K562 (cell line): Measurements from ENCODE around the gene BACE2. TPM values are rescaled to one million over a fixed set of nuclear protein-coding genes. Genes with fewer than 3 reads are reported as not detected.

Experiments used
- ATAC-seq: fragments of 200-7000 bp; cut with Tn5 transposase; 3 replicates; pipeline ENCODE4 v1.9.1; 2020; ENCODE audit warnings: moderate library complexity
- BruUV-seq: library from RNA; stranded (reverse); fragments of 400-500 nt; replicated peaks from 2 replicates; lab custom pipeline; 2021; lab: Mats Ljungman, UMichigan
- CTCF ChIA-PET: fragments of 300-600 bp; formaldehyde crosslinking; extraction: SDS; loops from one replicate; lab custom pipeline; 2021; ENCODE audit warnings: low intra/inter-chr PET ratio; lab: Yijun Ruan, JAX
- POLR2A ChIA-PET: fragments of 300-600, 350-650 bp; sonication (Branson Sonifier 250); formaldehyde crosslinking; extraction: SDS; loops from one replicate; lab custom pipeline; 2021; ENCODE audit warnings: antibody characterized with exemption, inconsistent platforms; lab: Yijun Ruan, JAX
- DNase-seq, 4 experiments: peaks; one replicate each; pipeline versions ENCODE4 v3.0.0 to v3.0.0-alpha.2; 2011 to 2018; ENCODE audit warnings: low spot score in 3 of 4, mixed read lengths in 3 of 4; ENCODE audit errors: extremely low read depth in 1 of 4
- FAIRE-seq: peaks from 2 replicates; lab custom pipeline; 2011; peaks lifted over from hg19 to GRCh38; lab: Jason Lieb, UNC
- H2AFZ ChIP-seq: 2 replicates; pipeline ENCODE4 v1.6.0; 2011; ENCODE audit warnings: low read depth, low read length, control low read depth, inconsistent platforms
- H3K27ac ChIP-seq: fragments of 200-600 bp; 3 replicates; pipeline ENCODE4 v1.8.0; 2011; ENCODE audit warnings: low read depth, mild to moderate bottlenecking, control low read depth, inconsistent platforms, low read length, moderate library complexity, mixed read lengths; ENCODE audit errors: extremely low read depth
- H3K27me3 ChIP-seq, 2 experiments: fragments of 300-600 bp in 1 of 2; 2 replicates in 1 of 2; 3 replicates in 1 of 2; pipeline versions ENCODE4 v1.6.0 to v1.8.0; 2011; ENCODE audit warnings: inconsistent platforms in 2 of 2, low read length in 2 of 2, mild to moderate bottlenecking in 1 of 2, mixed read lengths in 1 of 2, moderate library complexity in 1 of 2; ENCODE audit not compliant: control insufficient read depth in 2 of 2, insufficient read depth in 2 of 2
- H3K36me3 ChIP-seq: fragments of 300-600 bp; 3 replicates; pipeline ENCODE4 v1.8.0; 2011; ENCODE audit warnings: mild to moderate bottlenecking, low read length, inconsistent platforms; ENCODE audit not compliant: control insufficient read depth, insufficient read depth
- H3K4me1 ChIP-seq, 2 experiments: fragments of 200-600 bp in 1 of 2; replicated peaks in 1 of 2; 2 replicates in 1 of 2; 3 replicates in 1 of 2; pipeline versions ENCODE4 v1.5.1 to v1.8.0; 2011; ENCODE audit warnings: inconsistent platforms in 2 of 2, low read length in 2 of 2, mild to moderate bottlenecking in 1 of 2, mixed read lengths in 1 of 2, moderate library complexity in 1 of 2; ENCODE audit not compliant: control insufficient read depth in 2 of 2, insufficient read depth in 2 of 2
- H3K4me2 ChIP-seq: 2 replicates; pipeline ENCODE4 v1.6.1; 2011; ENCODE audit warnings: low read length, control low read depth, inconsistent platforms, mixed read lengths; ENCODE audit not compliant: insufficient read depth
- H3K4me3 ChIP-seq: fragments of 200-600 bp; sonication (generic), shearing (Covaris generic); 2 replicates; pipeline ENCODE4 v1.5.1; 2016; ENCODE audit warnings: control low read depth, inconsistent platforms
- H3K79me2 ChIP-seq: fragments of 200-600 bp; 3 replicates; pipeline ENCODE4 v1.8.0; 2011; ENCODE audit warnings: low read length, inconsistent platforms; ENCODE audit not compliant: control insufficient read depth, insufficient read depth
- H3K9ac ChIP-seq, 2 experiments: 2 replicates each; pipeline versions ENCODE4 v1.6.0 to v1.6.1; 2011; ENCODE audit warnings: low read depth in 2 of 2, low read length in 2 of 2, control low read depth in 1 of 2, inconsistent platforms in 1 of 2, mild to moderate bottlenecking in 1 of 2, mixed read lengths in 1 of 2; ENCODE audit not compliant: insufficient read depth in 1 of 2
- H3K9me1 ChIP-seq: one replicate; pipeline ENCODE4 v1.6.0; 2011; ENCODE audit warnings: inconsistent platforms, mild to moderate bottlenecking, low read length, moderate library complexity; ENCODE audit not compliant: control insufficient read depth, insufficient read depth
- H3K9me3 ChIP-seq: replicated peaks from 2 replicates; pipeline ENCODE4 v1.5.1; 2011; ENCODE audit warnings: low read depth, low read length, inconsistent platforms; ENCODE audit not compliant: control insufficient read depth, insufficient read depth
- H4K20me1 ChIP-seq: replicated peaks from 2 replicates; pipeline ENCODE4 v1.6.1; 2011; ENCODE audit warnings: low read length, inconsistent platforms, mixed read lengths; ENCODE audit not compliant: control insufficient read depth, insufficient read depth
- CBX3 ChIP-seq, 2 experiments: IDR thresholded peaks; 1 replicate in 1 of 2; 2 replicates in 1 of 2; pipeline ENCODE4 v1.6.1; 2012; ENCODE audit warnings: inconsistent platforms in 2 of 2, low read length in 2 of 2, borderline replicate concordance in 1 of 2, control low read depth in 1 of 2
- CREM ChIP-seq: IDR thresholded peaks from 2 replicates; pipeline ENCODE4 v1.6.1; 2014; ENCODE audit warnings: antibody characterized with exemption, low read depth
- ETS2 ChIP-seq: IDR thresholded peaks from 2 replicates; pipeline ENCODE4 v1.6.1; 2016; ENCODE audit warnings: borderline replicate concordance, missing genetic modification characterization, mild to moderate bottlenecking, moderate library complexity, missing compliant biosample characterization; ENCODE audit not compliant: poor library complexity, severe bottlenecking
- HOXB6 ChIP-seq: fragments of 250-450 bp; sonication (Bioruptor Pico); IDR thresholded peaks from 2 replicates; pipeline ENCODE4 v1.5.1; 2022; ENCODE audit warnings: mild to moderate bottlenecking, borderline replicate concordance
- NUFIP1 ChIP-seq: fragments of 450-650 bp; IDR thresholded peaks from 2 replicates; pipeline ENCODE4 v1.6.1; 2018; ENCODE audit not compliant: partially characterized antibody
- THRAP3 ChIP-seq: fragments of 450-650 bp; IDR thresholded peaks from 2 replicates; pipeline ENCODE4 v1.6.1; 2016; ENCODE audit warnings: mild to moderate bottlenecking, inconsistent platforms, borderline replicate concordance
- TRIM24 ChIP-seq, 2 experiments: fragments of 450-650 bp; IDR thresholded peaks; 2 replicates each; pipeline ENCODE4 v1.6.1; 2016
- ZNF184 ChIP-seq: sonication (generic); formaldehyde crosslinking; IDR thresholded peaks from 2 replicates; pipeline ENCODE4 v1.5.0; 2020; ENCODE audit warnings: missing genetic modification reagents
- ZSCAN32 ChIP-seq: fragments of 450-650 bp; formaldehyde crosslinking; IDR thresholded peaks from 2 replicates; pipeline ENCODE4 v1.4.0; 2020; ENCODE audit warnings: mild to moderate bottlenecking, moderate library complexity
- WGBS: fragments of 100-300 bp; shearing (Covaris generic); methylation state at CpG from one replicate; pipeline ENCODE4 v1.1.6; 2016; ENCODE audit warnings: low coverage, mixed read lengths; ENCODE audit not compliant: insufficient coverage; ENCODE audit errors: missing lambda C conversion rate; 5-methylcytosine and 5-hydroxymethylcytosine counted together
- in situ Hi-C: fragments of 300-500 bp; cut with MboI; formaldehyde crosslinking; loops from 4 replicates; pipeline ENCODE4 v1.15.0; 2018; ENCODE audit warnings: inconsistent platforms, mixed read lengths
- intact Hi-C: fragments of 100-400 bp; cut with micrococcal nuclease; formaldehyde crosslinking; loops from 2 replicates; pipeline ENCODE4 v1.14.2; 2022
- polyA plus RNA-seq, 8 experiments: library from polyadenylated mRNA; depleted of rRNA in 4 of 8; stranded (reverse) in 5 of 8; unstranded in 3 of 8; fragments of >200 nt; fragmentation: Nextera tagmentation in 2 of 8; fragmentation: Illumina TruSeq in 1 of 8; extraction: Ambion mirVana in 2 of 8; extraction: Trizol in 1 of 8; gene quantifications; 2 replicates each; pipeline versions ENCODE4 v1.2.1 to v1.2.3, GENCODE V29; 2011 to 2014; ENCODE audit warnings: inconsistent platforms in 1 of 8, missing spikeins in 1 of 8
- total RNA-seq, 7 experiments: library from RNA; depleted of rRNA in 6 of 7; stranded (reverse); fragments of >200 nt in 6 of 7; fragmentation: Illumina TruSeq in 2 of 7; extraction: Trizol in 2 of 7; gene quantifications; 2 replicates each; pipeline versions ENCODE4 v1.2.1 to v1.2.3, GENCODE V29; 2011 to 2021; ENCODE audit warnings: low replicate concordance in 1 of 7
- TF ChIP-seq, protein P1 (sequence below), 2 experiments: fragments of 150-350 bp in 1 of 2; IDR thresholded peaks; 2 replicates each; pipeline ENCODE4 v1.6.1; 2012 to 2016; ENCODE audit warnings: low read depth in 2 of 2, low read length in 2 of 2, mild to moderate bottlenecking in 1 of 2, moderate library complexity in 1 of 2
- TF ChIP-seq, protein P2 (sequence below), 2 experiments: fragments of 450-650 bp; IDR thresholded peaks; 2 replicates each; pipeline ENCODE4 v1.6.1; 2016; ENCODE audit warnings: mild to moderate bottlenecking in 2 of 2, borderline replicate concordance in 1 of 2, low read depth in 1 of 2, moderate library complexity in 1 of 2

The BACE2 gene
- total and polyA plus RNA-seq, 9 of the 15 experiments (the other 6 are each of a cell fraction or from before 2014, with no cell fraction given) = 0.05 to 0.24 (median 0.15) TPM; not detected in 2

DNA sequence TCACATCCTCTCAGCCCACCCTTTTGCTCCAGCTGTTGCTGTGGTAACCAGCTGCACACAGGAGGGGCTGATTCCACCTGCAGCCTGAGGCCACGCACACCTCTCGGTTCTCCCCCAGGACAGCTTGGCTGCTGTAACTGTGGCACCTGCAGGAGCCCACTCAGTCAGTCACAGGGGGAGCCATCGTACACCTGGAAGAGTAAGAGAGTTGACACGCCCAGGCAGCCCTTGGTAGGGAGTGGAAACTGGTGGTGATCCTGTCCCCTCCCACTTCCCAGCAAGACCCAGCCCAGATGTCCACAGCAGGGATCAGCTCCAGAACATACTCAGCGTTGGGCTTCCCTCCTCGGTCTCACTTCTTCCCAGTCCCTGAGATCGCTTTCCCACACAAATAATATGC lies 32.2 kb upstream of the BACE2 start:
- Histone ChIP-seq H3K36me3 (no peaks in the 10 kb centered on the region), H3K79me2 (no peaks in the 10 kb centered on the region), H3K9ac (no peak overlapping the region; a peak in 1 of 4 replicates), H3K27ac (no peak overlapping the region), H3K4me3 (no peak overlapping the region), H3K9me3 (no peaks in the 10 kb centered on the region), H4K20me1 (no peaks in the 10 kb centered on the region), H2AFZ (no peak overlapping the region), H3K4me1 (no peaks in the 10 kb centered on the region), H3K9me1 (no peaks in the 10 kb centered on the region), H3K4me2 (no peak overlapping the region), H3K27me3 (peaks cover 0 to 13% of the 10 kb centered on the region in 2 experiments; a peak in 1 of 5 replicates)
- ATAC-seq (no peak), FAIRE-seq (no peak), DNase-seq (no peak)
- WGBS = 0% methylated on average over 7 of the region's 7 CpGs
- in situ Hi-C loops = no loop called here
- ChIA-PET CTCF (no interaction called here), POLR2A (interaction anchor here (0.6 to 1.0 kb wide), 3 partner anchors 12 to 169 kb away, joined by 3 to 4 read pairs (median 3); no protein-coding TSS in a partner anchor)
- intact Hi-C loops = loop anchor here (2.0 kb wide), 1 partner anchor 993 kb away; no protein-coding TSS in a partner anchor
- BruUV-seq = no TSS peak
- TF ChIP-seq HOXB6 (CRISPR knock-in tag) (no peak), THRAP3 (no peak), ZNF184 (CRISPR knock-in tag) (no peak), CBX3 (IDR thresholded peaks at IDR 0.05; ENCODE audit: borderline replicate concordance in 1 of 2, low read length in 2 of 2) (no peak), NUFIP1 (no peak), TRIM24 (IDR thresholded peaks at IDR 0.05) (no peak), ZSCAN32 (CRISPR knock-in tag) (no peak), CREM (no peak), ETS2 (no peak)
- TF ChIP-seq, protein P1, sequence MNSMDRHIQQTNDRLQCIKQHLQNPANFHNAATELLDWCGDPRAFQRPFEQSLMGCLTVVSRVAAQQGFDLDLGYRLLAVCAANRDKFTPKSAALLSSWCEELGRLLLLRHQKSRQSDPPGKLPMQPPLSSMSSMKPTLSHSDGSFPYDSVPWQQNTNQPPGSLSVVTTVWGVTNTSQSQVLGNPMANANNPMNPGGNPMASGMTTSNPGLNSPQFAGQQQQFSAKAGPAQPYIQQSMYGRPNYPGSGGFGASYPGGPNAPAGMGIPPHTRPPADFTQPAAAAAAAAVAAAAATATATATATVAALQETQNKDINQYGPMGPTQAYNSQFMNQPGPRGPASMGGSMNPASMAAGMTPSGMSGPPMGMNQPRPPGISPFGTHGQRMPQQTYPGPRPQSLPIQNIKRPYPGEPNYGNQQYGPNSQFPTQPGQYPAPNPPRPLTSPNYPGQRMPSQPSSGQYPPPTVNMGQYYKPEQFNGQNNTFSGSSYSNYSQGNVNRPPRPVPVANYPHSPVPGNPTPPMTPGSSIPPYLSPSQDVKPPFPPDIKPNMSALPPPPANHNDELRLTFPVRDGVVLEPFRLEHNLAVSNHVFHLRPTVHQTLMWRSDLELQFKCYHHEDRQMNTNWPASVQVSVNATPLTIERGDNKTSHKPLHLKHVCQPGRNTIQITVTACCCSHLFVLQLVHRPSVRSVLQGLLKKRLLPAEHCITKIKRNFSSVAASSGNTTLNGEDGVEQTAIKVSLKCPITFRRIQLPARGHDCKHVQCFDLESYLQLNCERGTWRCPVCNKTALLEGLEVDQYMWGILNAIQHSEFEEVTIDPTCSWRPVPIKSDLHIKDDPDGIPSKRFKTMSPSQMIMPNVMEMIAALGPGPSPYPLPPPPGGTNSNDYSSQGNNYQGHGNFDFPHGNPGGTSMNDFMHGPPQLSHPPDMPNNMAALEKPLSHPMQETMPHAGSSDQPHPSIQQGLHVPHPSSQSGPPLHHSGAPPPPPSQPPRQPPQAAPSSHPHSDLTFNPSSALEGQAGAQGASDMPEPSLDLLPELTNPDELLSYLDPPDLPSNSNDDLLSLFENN (IDR thresholded peaks at IDR 0.05; ENCODE audit: low read depth in 2 of 2, low read length in 2 of 2) = no peak
- TF ChIP-seq, protein P2, sequence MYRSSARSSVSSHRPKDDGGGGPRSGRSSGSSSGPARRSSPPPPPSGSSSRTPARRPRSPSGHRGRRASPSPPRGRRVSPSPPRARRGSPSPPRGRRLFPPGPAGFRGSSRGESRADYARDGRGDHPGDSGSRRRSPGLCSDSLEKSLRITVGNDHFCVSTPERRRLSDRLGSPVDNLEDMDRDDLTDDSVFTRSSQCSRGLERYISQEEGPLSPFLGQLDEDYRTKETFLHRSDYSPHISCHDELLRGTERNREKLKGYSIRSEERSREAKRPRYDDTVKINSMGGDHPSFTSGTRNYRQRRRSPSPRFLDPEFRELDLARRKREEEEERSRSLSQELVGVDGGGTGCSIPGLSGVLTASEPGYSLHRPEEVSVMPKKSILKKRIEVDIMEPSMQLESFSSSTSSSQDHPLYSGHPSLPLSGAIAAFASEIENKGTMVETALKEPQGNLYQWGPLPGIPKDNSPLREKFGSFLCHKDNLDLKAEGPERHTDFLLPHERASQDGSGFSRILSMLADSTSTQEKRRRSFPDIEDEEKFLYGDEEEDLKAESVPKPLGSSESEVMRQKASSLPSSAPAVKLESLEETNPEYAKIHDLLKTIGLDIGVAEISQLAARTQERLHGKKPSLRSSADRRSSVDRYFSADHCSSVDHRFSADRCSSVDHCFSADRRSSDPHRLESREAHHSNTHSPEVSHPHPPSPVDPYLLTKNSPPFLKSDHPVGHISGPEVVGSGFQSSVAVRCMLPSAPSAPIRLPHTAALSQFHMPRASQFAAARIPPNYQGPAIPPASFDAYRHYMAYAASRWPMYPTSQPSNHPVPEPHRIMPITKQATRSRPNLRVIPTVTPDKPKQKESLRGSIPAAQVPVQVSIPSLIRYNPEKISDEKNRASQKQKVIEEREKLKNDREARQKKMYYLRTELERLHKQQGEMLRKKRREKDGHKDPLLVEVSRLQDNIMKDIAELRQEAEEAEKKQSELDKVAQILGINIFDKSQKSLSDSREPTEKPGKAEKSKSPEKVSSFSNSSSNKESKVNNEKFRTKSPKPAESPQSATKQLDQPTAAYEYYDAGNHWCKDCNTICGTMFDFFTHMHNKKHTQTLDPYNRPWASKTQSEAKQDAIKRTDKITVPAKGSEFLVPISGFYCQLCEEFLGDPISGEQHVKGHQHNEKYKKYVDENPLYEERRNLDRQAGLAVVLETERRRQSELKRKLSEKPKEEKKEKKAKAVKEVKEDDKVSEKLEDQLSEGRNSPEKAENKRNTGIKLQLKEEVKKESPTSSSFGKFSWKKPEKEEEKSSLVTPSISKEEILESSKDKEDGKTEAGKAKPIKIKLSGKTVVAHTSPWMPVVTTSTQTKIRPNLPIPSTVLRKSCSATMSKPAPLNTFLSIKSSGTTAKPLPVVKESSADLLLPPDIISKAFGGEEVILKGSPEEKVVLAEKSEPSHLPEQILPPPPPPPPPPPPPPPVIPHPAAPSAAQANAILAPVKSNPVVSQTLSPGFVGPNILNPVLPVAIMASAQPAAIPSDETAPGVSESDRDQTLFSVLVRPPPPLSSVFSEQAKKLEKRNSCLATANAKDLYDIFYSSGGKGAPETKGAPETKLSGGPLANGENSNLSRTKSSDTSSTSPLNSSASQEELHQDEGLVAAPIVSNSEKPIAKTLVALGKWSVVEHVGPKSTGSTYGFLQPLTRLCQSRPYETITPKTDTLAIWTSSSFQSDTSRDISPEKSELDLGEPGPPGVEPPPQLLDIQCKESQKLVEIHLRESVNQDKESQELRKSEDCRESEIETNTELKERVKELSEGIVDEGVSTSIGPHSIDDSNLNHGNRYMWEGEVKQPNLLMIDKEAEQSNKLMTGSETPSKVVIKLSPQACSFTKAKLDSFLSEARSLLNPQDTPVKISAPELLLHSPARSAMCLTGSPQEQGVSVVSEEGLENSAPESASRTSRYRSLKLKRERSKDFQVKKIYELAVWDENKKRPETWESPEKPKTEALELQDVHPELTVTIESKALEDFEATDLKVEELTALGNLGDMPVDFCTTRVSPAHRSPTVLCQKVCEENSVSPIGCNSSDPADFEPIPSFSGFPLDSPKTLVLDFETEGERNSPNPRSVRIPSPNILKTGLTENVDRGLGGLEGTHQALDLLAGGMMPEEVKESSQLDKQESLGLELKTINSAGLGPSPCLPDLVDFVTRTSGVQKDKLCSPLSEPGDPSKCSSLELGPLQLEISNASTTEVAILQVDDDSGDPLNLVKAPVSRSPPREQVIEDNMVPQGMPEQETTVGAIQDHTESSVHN (IDR thresholded peaks at IDR 0.05; ENCODE audit: borderline replicate concordance in 1 of 2, low read depth in 1 of 2) = no peak
